WTC11 (cell line): ENCODE data around the gene DGCR2. TPM values are rescaled to one million over a fixed set of nuclear protein-coding genes. Genes with fewer than 3 reads are reported as not detected.

Experiments used
- ATAC-seq: fragments of 200-7000 bp; cut with Tn5 transposase; 2 replicates; pipeline ENCODE4 v1.10.0; 2021; ENCODE audit warnings: mild to moderate bottlenecking, moderate library complexity
- CTCF ChIA-PET: fragments of 300-600 bp; sonication (Branson Sonifier 250); formaldehyde crosslinking; loops from one replicate; lab custom pipeline; 2021; ENCODE audit warnings: antibody characterized with exemption; lab: Charles Lee
- POLR2A ChIA-PET: fragments of 350-600 bp; sonication (Branson Sonifier 250); formaldehyde crosslinking; loops from one replicate; lab custom pipeline; 2021; ENCODE audit warnings: antibody characterized with exemption; lab: Charles Lee
- DNase-seq: peaks from one replicate; pipeline ENCODE4 v3.0.0; 2021; ENCODE audit warnings: low spot score
- H3K27ac Mint-ChIP-seq: 2 replicates; pipeline ENCODE4 v1.8.0; 2021; ENCODE audit warnings: mixed read lengths
- H3K27me3 Mint-ChIP-seq: 2 replicates; pipeline ENCODE4 v1.8.0; 2021; ENCODE audit warnings: low read depth, mild to moderate bottlenecking, moderate library complexity, mixed read lengths
- H3K36me3 Mint-ChIP-seq: 2 replicates; pipeline ENCODE4 v1.8.0; 2021; ENCODE audit warnings: mixed read lengths
- H3K4me1 Mint-ChIP-seq: 2 replicates; pipeline ENCODE4 v1.8.0; 2022; ENCODE audit warnings: mixed read lengths
- H3K4me3 Mint-ChIP-seq: 2 replicates; pipeline ENCODE4 v1.8.0; 2021; ENCODE audit warnings: mild to moderate bottlenecking, moderate library complexity, mixed read lengths
- H3K9me3 Mint-ChIP-seq: 2 replicates; pipeline ENCODE4 v1.8.0; 2021; ENCODE audit warnings: mixed read lengths
- AFF4 ChIP-seq: sonication (generic); formaldehyde crosslinking; IDR thresholded peaks from 2 replicates; pipeline ENCODE4 v1.8.1; 2023; ENCODE audit warnings: mild to moderate bottlenecking, missing genetic modification reagents, borderline replicate concordance
- E2F1 ChIP-seq: sonication (generic); formaldehyde crosslinking; IDR thresholded peaks from 2 replicates; pipeline ENCODE4 v1.8.0; 2022; ENCODE audit warnings: mild to moderate bottlenecking, missing genetic modification reagents
- EMX1 ChIP-seq: fragments of 250-450 bp; sonication (Bioruptor Pico); IDR thresholded peaks from 2 replicates; pipeline ENCODE4 v1.8.0; 2021; ENCODE audit warnings: mild to moderate bottlenecking
- ESRRA ChIP-seq: sonication (generic); formaldehyde crosslinking; IDR thresholded peaks from 2 replicates; pipeline ENCODE4 v1.8.1; 2022; ENCODE audit warnings: mild to moderate bottlenecking, missing genetic modification reagents, borderline replicate concordance
- IRF1 ChIP-seq: sonication (generic); formaldehyde crosslinking; IDR thresholded peaks from 2 replicates; pipeline ENCODE4 v1.8.0; 2023; ENCODE audit warnings: missing genetic modification reagents
- NFE2L1 ChIP-seq: sonication (generic); formaldehyde crosslinking; IDR thresholded peaks from 2 replicates; pipeline ENCODE4 v1.8.1; 2023; ENCODE audit warnings: missing genetic modification reagents
- NFYB ChIP-seq: sonication (generic); formaldehyde crosslinking; conservative IDR thresholded peaks from 2 replicates; pipeline ENCODE4 v1.8.0; 2022; ENCODE audit warnings: low read depth, missing genetic modification reagents
- OVOL2 ChIP-seq: fragments of 250-450 bp; sonication (Bioruptor Pico); IDR thresholded peaks from 2 replicates; pipeline ENCODE4 v1.9.0; 2021; ENCODE audit warnings: mild to moderate bottlenecking, borderline replicate concordance
- SMAD4 ChIP-seq: sonication (generic); formaldehyde crosslinking; IDR thresholded peaks from 2 replicates; pipeline ENCODE4 v1.8.0; 2022; ENCODE audit warnings: mild to moderate bottlenecking, missing genetic modification reagents
- ZNF138 ChIP-seq: sonication (generic); formaldehyde crosslinking; conservative IDR thresholded peaks from 2 replicates; pipeline ENCODE4 v1.8.1; 2022; ENCODE audit warnings: mild to moderate bottlenecking, moderate library complexity, missing genetic modification reagents
- ZNF317 ChIP-seq: sonication (generic); formaldehyde crosslinking; IDR thresholded peaks from 2 replicates; pipeline ENCODE4 v1.8.1; 2023; ENCODE audit warnings: low read depth, mild to moderate bottlenecking, moderate library complexity, missing genetic modification reagents, borderline replicate concordance
- ZNF416 ChIP-seq: fragments of 250-450 bp; sonication (Bioruptor Pico); IDR thresholded peaks from 2 replicates; pipeline ENCODE4 v1.9.0; 2021; ENCODE audit warnings: mild to moderate bottlenecking, inconsistent platforms
- ZSCAN18 ChIP-seq: fragments of 250-450 bp; sonication (Bioruptor Pico); IDR thresholded peaks from 2 replicates; pipeline ENCODE4 v2.1.2; 2022; ENCODE audit warnings: mild to moderate bottlenecking, moderate library complexity
- total RNA-seq: library from RNA; stranded (reverse); gene quantifications from 3 replicates; pipeline ENCODE4 v1.2.3, GENCODE V29; 2021
- TF ChIP-seq, protein P1 (sequence below): sonication (generic); formaldehyde crosslinking; IDR thresholded peaks from 2 replicates; pipeline ENCODE4 v1.8.1; 2022; ENCODE audit warnings: low read depth, mild to moderate bottlenecking, moderate library complexity, missing genetic modification reagents, borderline replicate concordance
- TF ChIP-seq, protein P2 (sequence below): sonication (generic); formaldehyde crosslinking; conservative IDR thresholded peaks from 2 replicates; pipeline ENCODE4 v1.8.1; 2022; ENCODE audit warnings: mild to moderate bottlenecking, missing genetic modification reagents
- TF ChIP-seq, protein P3 (sequence below): fragments of 250-450 bp; sonication (Bioruptor Pico); conservative IDR thresholded peaks from 2 replicates; pipeline ENCODE4 v1.9.0; 2021; ENCODE audit warnings: mild to moderate bottlenecking

Gene DGCR2
- total RNA-seq, 1 experiment from 2014 or later = 64.2 TPM

- peak; percentile 53; the same call in 1 of the 2 replicates for TF ChIP-seq ZNF317 (CRISPR knock-in tag)
- TF ChIP-seq NFE2L1 (CRISPR knock-in tag) = no peak
- H3K27me3 Mint-ChIP-seq = no peaks in the 10 kb centered on the region
- DNase-seq (no peak), ATAC-seq (no peak)
- H3K9me3 Mint-ChIP-seq = no peaks in the 10 kb centered on the region
- no peaks in the 10 kb centered on the region for H3K4me1 Mint-ChIP-seq
- ChIA-PET POLR2A (interaction anchor here (0.5 kb wide), 1 partner anchor 38 kb away, joined by 7 read pairs; no protein-coding TSS in a partner anchor), CTCF (no interaction called here)
- no peak overlapping the region for H3K4me3 Mint-ChIP-seq
- peaks cover 48% of the 10 kb centered on the region for H3K36me3 Mint-ChIP-seq
- no peak overlapping the region for H3K27ac Mint-ChIP-seq
Measured at GRCh38 chr22:19050117-19050516, 72.1 kb downstream of the DGCR2 start.

GRCh38 chr22:19048531-19048930 is 73.7 kb downstream of the DGCR2 start:
- ChIA-PET POLR2A (no interaction called here), CTCF (no interaction called here)
- Mint-ChIP-seq H3K9me3 (no peaks in the 10 kb centered on the region), H3K27ac (no peak overlapping the region), H3K4me3 (no peak overlapping the region), H3K4me1 (no peaks in the 10 kb centered on the region), H3K36me3 (peaks cover 50% of the 10 kb centered on the region), H3K27me3 (no peaks in the 10 kb centered on the region)
- DNase-seq (no peak), ATAC-seq (no peak)
- TF ChIP-seq E2F1 (CRISPR knock-in tag) = no peak

DNA sequence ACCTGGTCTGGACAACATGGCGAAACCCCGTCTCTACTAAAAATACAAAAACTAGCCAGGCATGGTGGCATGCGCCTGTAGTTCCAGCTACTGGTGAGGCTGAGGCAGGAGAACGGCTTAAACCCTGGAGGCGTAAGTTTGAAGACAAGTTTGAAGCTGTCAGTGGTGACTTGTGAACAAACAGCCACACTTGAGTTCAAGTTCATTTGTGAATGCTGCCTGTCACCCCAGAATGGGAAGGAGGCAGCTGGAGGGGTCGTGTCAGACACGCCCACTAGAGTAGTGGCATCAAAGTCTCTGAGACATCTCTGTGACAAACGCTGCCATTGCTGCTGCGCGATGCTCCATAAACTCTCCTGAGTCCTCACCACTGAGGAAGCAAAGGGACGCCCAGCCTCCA is 74.2 kb downstream of the DGCR2 start:
- peaks cover 49% of the 10 kb centered on the region for H3K36me3 Mint-ChIP-seq
- POLR2A ChIA-PET = no interaction called here

More for the DNA sequence above, 74.2 kb downstream of the DGCR2 start:
- H3K27ac Mint-ChIP-seq = no peak overlapping the region
- no peaks in the 10 kb centered on the region for H3K27me3 Mint-ChIP-seq
- no peak for DNase-seq
- no peaks in the 10 kb centered on the region for H3K9me3 Mint-ChIP-seq
- no peak for ATAC-seq
- H3K4me3 Mint-ChIP-seq = no peak overlapping the region
- CTCF ChIA-PET = no interaction called here
- H3K4me1 Mint-ChIP-seq = no peaks in the 10 kb centered on the region
- TF ChIP-seq ZNF138 (CRISPR knock-in tag) (no peak), AFF4 (no peak), ZNF416 (CRISPR knock-in tag) (no peak), SMAD4 (CRISPR knock-in tag) (no peak), NFYB (CRISPR knock-in tag) (no peak), IRF1 (CRISPR knock-in tag) (no peak), EMX1 (no peak), E2F1 (CRISPR knock-in tag) (no peak), ZSCAN18 (CRISPR knock-in tag) (no peak), ESRRA (CRISPR knock-in tag) (no peak), OVOL2 (CRISPR knock-in tag) (no peak)
- TF ChIP-seq, protein P1, sequence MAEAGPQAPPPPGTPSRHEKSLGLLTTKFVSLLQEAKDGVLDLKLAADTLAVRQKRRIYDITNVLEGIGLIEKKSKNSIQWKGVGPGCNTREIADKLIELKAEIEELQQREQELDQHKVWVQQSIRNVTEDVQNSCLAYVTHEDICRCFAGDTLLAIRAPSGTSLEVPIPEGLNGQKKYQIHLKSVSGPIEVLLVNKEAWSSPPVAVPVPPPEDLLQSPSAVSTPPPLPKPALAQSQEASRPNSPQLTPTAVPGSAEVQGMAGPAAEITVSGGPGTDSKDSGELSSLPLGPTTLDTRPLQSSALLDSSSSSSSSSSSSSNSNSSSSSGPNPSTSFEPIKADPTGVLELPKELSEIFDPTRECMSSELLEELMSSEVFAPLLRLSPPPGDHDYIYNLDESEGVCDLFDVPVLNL (CRISPR knock-in tag) = no peak
- TF ChIP-seq, protein P2, sequence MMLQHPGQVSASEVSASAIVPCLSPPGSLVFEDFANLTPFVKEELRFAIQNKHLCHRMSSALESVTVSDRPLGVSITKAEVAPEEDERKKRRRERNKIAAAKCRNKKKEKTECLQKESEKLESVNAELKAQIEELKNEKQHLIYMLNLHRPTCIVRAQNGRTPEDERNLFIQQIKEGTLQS (CRISPR knock-in tag) = no peak
- TF ChIP-seq, protein P3, sequence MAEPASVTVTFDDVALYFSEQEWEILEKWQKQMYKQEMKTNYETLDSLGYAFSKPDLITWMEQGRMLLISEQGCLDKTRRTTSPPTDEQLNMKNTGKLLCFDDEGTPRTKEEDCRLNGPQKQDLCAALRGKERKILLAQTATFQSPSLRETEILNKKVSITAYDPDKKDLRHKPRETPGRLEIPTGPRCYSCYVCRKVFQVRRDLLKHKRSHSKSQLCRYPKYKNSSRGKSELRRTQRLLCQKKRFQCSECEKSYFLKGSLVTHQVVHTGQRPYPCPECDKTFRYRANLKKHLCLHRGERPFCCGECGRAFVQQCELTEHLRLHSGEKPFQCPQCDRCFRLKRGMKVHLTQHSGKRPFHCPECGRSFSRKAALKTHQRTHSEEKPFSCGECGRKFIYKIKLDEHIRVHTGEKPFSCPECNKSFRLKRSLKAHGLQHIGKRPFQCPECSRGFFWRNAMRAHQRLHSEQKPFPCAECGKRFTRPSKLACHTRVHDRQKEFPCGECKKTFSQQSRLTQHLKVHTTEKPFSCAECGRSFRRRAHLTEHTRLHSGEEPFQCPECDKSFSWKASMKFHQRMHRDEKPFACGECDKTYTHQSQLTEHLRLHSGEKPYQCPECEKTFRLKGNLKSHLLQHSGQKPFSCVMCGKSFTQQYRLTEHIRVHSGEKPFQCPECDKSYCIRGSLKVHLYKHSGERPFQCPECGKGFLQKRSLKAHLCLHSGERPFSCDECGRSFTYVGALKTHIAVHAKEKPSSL (CRISPR knock-in tag) = no peak
